ENCODE measurements around the gene GPR55.

Gene GPR55

GRCh38 chr2:230933521-230934180 lies 8.6 kb upstream of the GPR55 start:
- no peak for DNase-seq

- DNase-seq = peak; percentile 54
Measured at GRCh38 chr2:230932556-230933511, 7.8 kb upstream of the GPR55 start.

DNA sequence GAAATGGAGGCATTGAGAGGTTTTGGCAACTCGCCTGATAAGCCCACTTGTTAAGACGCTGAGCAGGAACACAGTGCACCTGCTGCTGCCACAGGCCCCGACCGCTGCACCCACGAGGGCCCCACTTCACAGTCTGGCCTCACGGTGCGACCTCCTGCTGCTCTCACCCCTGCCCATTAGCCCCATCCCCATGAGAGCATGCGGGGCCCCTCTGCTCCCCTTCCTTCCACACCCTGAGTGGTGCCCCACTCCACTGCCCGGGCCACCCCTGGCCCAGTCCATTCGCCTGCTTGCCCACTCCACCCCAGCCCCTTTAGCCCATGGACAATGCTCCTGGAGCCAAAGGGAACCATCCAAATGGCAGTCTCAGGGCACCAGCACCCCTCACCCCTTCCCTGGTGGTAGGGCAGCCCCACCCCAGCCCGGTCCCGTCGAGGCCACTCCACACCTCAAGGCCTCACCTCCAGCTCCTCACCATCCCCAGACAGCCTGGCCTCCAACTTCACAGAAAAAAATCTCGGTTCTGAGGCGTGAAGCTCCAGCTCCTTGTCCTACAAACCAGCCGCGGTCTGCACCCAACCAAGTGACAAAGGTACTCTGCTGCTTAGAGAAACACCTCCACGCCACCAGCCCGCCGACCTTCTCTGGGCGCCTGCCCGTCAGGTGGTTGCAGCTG lies 6.7 kb upstream of the GPR55 start:
- DNase-seq = no peak

GRCh38 chr2:230930928-230931555 lies 6.0 kb upstream of the GPR55 start:
- no peak for DNase-seq

GRCh38 chr2:230930149-230930780 lies 5.2 kb upstream of the GPR55 start:
- no peak for DNase-seq

DNA sequence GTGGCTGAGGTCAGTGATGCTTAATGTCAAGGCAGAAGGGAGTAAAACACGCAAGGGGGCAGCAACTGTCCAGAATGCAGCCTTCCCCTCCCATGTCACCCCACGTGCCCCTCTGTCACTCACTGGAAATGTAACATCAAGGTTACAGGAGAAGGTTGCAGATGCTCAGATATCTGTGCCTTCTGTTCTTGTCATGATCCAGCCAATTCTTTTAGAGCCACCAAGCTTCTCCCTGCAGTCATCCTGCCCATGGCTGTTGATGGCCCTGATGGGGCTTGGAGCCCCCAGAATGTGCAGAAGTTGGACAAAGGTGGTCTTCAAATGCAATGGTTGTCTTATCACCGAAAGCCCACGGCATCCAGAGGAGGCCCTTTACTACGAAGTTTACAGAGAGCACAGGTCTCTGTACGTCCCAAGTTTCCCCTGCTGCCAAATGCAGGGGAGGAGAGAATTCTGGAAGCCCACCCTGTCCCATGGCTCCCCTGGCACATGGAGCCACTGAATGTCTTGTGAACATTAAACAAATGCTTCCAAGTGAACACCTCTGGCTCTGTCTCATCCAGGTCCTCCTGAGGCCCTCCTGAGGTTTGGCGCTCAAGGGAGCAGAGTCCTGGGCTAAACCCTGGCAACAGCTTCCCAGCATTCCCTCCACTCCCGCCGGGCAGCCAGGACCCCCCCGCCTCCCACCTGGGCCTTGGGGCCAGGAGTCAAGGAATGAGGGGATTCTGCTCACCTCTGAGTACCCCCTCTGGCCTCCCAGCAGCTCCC lies 4.5 kb upstream of the GPR55 start:
- no peak for DNase-seq

GRCh38 chr2:230928701-230929380 lies 3.8 kb upstream of the GPR55 start:
- DNase-seq = no peak

GRCh38 chr2:230927711-230928341 lies 2.8 kb upstream of the GPR55 start:
- DNase-seq = peak; percentile 12

DNA sequence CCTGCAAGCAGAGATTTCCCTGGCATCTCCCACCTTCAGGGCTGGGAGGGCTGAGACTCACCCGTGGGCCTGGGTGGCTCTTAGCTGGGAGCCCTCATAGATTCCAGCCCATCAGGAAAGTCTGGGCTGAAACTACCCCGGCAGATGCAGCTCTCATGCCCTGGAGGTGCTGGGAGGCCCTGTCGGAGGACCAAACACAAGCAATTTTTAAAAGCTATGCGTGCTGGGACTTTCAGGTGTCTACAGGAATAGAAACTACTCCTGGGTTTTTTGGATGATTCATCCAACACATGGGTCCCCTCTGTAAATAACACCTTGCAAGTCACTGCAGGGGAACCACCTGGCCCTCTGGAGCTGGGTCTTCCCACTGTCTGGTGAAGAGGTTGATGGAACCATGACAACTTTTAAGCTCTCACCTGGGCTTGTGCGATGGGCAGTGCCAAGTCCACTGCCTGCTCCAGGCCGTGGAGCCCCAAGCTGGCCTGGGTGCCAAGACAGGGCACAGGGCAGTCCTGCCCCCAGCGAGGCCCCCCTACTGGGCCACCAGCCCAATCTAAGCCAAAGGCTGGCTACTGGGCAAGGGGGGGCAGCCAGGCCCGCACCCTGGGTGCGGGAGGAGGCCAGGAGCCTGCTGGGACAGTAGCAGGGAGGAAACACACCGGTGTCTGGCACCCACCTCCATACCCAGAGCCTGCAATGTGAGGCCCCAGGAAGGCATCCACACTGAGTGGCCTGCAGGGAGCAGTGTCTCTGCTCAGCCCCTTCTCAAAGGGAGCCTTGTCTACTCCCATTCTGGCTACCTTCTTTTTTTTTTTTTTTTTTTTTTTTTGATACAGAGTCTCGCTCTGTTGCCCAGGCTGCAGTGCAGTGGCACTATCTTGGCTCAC lies 1.1 kb upstream of the GPR55 start:
- no peak for DNase-seq

- DNase-seq = no peak
Measured at GRCh38 chr2:230925443-230925878, 419 bp upstream of the GPR55 start.

DNA sequence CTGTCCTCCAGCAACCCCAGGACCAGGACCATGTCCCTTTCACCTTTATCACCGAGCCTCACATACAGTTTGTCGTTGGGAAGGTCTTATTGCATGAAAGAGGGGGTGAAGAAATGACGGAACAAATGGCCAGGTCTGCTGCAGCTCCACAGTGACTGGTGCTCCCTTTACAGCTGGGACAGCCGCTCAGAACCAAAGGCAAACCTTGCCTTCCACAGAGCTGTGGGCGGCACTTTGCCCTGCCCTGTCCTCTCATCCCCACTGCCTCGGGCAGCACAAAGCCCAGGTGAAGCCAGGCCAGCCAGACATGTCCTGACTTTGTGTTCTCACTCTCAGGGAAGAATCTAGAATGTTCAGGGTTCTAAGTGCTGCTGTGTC lies 961 bp downstream of the GPR55 start:
- peak; percentile 1 for DNase-seq

GRCh38 chr2:230922951-230923717 lies 1.9 kb downstream of the GPR55 start:
- no peak for DNase-seq

DNA sequence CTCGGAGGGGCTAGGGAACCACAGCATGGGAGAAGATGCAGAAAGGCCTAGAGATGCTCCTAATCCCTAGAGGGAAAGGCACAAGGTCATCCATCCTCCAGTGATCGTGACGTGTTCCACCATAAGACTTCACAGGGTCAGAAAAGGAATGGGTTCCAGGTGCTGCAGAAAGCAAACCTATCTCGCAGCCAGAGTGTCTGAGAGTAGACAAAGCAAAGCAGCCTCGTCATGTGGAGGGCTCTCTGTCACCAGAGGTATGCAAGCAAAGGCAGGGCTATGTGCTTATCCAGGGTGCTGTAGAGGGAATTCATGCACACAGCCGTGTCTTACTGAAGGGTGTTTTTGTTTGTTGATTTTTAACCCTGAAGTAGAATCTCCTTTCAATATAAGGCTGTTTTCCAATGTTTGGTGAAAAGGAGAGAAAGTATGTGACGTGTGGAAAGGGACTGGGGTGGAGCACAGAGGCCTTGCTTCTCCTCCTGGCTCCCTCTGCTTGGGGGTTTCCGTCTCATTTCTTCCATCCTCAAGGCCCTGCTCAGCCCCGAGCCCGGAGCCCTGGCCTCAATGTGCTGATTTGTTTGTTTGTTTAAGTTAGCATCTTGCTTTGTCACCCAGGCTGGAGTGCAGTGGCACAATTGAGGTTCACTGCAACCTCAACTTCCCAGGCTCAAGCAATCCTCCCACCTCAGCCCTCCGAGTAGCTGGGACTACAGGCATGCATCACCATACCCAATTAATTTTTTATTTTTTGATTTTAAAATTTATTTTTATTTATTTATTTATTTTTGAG lies 3.0 kb downstream of the GPR55 start:
- DNase-seq = peak; percentile 3

DNA sequence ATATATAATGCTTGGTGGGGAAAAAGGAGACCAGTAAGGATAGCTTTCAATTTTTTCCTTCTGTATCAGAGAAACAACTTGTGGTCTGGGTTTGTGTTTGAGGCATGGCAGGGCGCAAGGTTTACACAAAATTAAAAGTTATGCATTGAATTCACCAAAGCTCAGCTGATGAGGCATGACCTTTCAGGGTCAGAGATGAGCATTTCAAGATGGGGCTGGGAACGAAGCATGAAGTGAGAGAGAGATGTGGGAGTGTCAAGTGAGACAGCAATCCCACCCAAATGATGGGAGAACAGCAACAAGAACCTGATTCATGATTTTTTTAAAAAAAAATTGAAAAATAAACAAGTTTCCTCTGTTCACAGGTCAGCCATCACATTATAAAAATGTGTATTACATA lies 4.9 kb downstream of the GPR55 start:
- no peak for DNase-seq

- DNase-seq = no peak
Measured at GRCh38 chr2:230919681-230920080, 5.4 kb downstream of the GPR55 start.

- no peak for DNase-seq
Measured at GRCh38 chr2:230919240-230919639, 5.8 kb downstream of the GPR55 start.

DNA sequence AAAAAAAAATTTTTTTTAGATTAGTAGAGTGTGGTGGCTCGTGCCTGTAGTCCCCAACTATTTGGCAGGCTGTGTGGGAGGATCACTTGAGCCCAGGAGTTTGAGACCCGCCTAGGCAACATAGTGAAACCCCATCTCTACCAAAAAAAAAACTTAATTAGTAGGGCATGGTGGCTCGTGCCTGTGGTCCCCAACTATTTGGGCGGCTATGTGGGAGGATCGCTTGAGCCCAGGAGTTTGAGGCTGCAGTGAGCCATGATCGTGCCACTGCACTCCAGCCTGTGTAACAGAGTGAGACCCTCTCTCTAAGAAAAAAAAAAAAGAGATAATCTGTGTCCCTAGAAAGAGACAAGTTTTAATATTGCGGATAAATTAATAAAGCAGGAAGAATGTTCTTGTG lies 8.8 kb downstream of the GPR55 start:
- no peak for DNase-seq

DNA sequence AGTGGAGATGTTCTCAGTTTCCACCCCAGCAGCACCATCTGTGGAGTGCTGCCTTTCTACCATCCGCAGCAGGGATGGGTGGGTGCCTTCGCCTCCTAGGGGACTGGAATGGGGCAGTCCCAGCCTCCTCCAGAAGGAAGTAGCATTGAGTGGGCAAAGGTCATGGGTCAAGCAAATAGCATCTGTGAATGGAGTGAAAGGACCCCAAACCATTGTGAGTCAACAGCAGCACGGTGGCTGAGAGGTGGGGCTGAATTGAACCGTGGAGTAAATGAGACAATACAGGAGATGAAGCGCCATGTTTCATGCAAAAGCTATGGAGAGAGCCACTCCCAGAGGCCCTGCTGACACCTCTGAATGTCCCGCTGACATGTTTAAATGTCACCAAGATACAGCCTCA lies 9.7 kb downstream of the GPR55 start:
- no peak for DNase-seq
